Measurements from ENCODE around the gene CHCHD2.
"Not testable (repeated sequence)": the region's sequence is repeated elsewhere in the genome, so short reads cannot be mapped to it uniquely, and the experiment has no call there.

Gene CHCHD2

GRCh38 chr7:56081626-56082340, 24.5 kb downstream of the CHCHD2 start:
- no peak for DNase-seq

GRCh38 chr7:56080726-56081435, 25.4 kb downstream of the CHCHD2 start:
- DNase-seq, result not testable (repeated sequence)

- no peak for DNase-seq
These were observed 26.7 kb downstream of the CHCHD2 start for GRCh38 chr7:56079450-56080185.

DNA sequence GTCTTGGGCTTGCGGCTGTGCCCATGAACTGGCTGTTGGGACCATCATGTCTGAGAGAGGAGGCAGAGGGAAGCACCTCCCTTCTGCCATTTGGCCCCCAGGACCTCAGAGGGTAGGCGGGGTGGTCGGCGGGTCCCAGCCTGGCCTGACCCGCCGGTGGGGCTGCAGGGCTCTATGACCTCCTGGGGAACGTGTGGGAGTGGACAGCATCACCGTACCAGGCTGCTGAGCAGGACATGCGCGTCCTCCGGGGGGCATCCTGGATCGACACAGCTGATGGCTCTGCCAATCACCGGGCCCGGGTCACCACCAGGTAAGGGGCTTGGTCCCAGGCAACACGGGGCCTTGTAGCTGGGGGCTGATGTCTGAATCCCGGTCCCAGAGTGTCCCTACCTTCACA, 28.1 kb downstream of the CHCHD2 start:
- peak; percentile 62 for DNase-seq

GRCh38 chr7:56077681-56078080, 28.6 kb downstream of the CHCHD2 start:
- DNase-seq, result peak; percentile 25

DNA sequence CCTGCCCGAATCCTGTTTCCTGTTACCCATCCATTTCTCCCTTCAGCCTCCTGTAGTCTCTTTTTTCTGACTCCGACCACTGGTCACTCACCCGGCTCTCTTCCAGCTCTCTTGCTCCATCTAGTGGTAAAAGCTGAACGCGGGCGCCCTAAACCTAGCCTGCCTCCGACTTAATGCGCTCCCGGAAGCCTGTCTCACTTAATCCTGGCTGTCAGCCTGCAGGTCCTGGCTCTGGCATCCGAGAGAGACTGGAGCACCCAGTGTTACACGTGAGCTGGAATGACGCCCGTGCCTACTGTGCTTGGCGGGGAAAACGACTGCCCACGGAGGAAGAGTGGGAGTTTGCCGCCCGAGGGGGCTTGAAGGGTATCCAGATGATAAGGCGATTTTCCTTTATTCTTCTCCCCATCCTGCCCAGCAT, 31.9 kb downstream of the CHCHD2 start:
- peak; percentile 85 for DNase-seq

GRCh38 chr7:56066376-56066775, 39.9 kb downstream of the CHCHD2 start:
- peak; percentile 49 for DNase-seq

GRCh38 chr7:56063882-56064625, 42.2 kb downstream of the CHCHD2 start, which contains the start of gene SUMF2:
TSS of gene SUMF2 (plus strand) at chr7:56064286. CDS start at chr7:56064312, 26 bp downstream.
- DNase-seq, result peak; percentile 96

- peak; percentile 25 for DNase-seq
These were observed 42.8 kb downstream of the CHCHD2 start for GRCh38 chr7:56063500-56063881.

DNA sequence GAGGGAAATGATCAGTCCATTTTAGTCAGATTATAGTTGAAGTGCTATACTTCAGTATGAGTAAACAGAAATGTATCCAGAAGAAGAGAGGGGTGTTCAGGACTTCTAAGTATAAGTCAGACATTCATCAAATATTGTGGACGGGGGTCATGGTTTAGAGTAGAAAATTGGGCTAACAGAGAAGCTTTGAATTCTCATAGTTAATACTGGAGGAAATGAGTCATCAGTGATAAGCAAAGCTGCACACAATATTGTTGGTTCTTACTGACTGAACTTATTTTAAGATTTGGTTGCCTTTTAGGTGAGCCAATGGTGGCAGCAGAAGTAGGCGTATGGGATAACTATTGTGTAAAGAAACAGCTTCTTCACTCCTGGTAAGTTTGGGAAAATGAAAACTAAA, 43.9 kb downstream of the CHCHD2 start:
- DNase-seq, result peak; percentile 4

- no peak for DNase-seq
These were observed 52.3 kb downstream of the CHCHD2 start for GRCh38 chr7:56053993-56054392.

DNA sequence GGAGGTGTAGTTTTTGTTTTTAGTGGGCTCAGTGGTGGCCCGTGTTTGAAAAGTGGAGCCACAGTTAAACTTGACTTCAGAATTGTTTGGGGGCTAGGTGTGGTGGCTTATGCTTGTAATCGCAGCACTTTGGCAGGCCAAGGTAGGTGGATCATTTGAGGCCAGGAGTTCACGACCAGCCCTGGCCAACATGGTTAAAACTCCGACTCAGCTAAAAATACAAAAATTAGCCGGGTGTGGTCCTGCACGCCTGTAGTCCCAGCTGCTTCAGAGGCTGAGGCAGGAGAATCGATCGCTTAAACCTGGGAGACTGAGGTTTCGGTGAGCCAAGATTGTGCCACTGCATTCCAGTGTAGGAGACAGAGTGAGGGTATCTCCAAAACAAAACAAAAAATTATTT, 52.9 kb downstream of the CHCHD2 start:
- DNase-seq, result peak; percentile 48

Data from activated effector memory CD4-positive, alpha-beta T cell treated with anti-CD3 and anti-CD28 coated beads, Interleukin-2, amount 50 U/mL, for 16 hours (primary cell).